ENCODE results near the gene NUDT3.

Gene NUDT3

DNA sequence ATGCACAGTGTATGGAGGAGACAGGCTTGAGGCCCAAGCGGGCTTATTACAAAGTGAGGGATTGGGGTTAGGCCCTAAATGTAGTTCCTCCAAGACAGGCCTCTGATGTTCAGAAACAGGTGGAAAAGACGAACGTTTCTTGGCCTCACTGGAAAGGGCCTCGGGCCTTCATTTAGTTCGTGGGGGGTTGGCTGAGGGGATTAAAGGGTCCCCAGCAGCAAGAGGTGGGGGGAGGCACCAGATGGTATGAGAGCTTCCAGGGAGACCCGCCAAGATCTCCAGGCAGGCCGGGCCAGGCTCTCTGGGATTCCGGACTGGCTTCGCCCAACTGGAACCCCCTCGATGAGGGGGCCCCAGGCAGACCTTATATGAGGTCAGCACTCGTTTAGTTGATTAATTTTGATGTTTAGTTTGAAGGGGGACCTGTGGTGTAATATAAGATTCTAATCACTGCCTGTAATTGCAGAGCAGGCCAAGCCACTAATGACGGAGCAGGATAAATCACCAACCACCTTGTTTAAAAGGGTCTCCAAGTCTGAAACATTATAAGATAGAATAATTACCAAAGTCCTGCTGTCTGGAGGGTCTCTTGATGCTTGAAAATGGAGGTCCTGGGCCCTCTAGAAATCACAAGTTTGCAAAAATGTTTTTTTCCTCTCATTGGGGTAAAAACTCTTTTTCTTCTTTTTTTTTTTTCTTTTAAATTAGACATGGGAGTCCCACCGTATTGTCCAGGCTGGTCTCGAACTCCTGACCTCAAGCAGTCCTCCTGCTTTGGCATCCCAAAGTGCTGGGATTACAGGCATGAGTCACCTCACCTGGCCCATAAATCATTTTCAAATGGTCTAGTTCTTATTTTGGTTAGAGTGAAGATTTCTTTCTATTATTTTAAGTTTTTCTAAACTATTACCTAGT, 153.6 kb downstream of the NUDT3 start:
- DNase-seq (ENCODE audit: low read depth in 2 of 2), result no peak

DNA sequence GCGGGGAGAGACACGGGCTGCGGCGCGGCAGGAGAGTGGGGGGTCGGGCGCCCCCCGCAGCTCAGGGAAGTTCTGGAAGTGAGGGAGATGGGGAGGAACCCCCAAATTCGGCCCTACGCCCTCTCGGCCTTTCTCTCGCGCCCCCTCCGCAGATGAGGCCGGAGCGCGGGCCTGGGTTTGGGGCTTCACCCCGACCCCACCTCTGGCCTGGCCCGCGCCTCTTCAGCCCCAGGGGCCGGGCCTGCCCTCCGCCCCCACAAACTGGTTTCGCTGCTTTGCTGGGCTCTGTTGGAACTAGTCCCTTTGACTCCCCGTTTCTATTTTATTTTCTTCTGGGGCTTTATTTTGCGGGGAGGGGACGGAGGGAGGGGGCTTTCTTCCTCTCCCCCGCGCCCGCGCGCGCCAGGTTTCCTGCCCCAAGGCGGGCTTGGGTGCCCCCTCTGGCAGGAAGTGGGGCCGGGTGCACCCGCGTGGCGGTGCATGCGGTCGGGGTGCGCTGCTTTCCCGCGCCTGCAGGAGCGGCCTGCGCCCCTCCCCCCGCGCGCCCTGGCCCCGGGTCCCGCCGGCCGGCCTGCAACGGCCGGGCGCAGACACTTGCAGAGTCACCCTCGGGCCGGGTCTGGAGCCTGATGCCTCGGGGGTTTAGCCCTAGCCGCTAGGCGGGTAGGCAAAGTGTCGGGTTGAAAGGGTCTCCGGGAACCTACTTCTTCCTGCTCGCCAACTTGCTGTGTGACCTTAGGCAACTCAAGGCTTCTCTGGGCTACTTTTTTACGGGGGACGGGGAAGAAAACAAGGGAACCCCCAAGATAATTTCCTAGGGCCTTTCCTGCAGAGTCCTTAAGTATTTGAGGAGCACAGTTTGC, 154.5 kb downstream of the NUDT3 start:
- DNase-seq (ENCODE audit: low read depth in 2 of 2), result peak in 1 of 2 donors; percentile 71

DNA sequence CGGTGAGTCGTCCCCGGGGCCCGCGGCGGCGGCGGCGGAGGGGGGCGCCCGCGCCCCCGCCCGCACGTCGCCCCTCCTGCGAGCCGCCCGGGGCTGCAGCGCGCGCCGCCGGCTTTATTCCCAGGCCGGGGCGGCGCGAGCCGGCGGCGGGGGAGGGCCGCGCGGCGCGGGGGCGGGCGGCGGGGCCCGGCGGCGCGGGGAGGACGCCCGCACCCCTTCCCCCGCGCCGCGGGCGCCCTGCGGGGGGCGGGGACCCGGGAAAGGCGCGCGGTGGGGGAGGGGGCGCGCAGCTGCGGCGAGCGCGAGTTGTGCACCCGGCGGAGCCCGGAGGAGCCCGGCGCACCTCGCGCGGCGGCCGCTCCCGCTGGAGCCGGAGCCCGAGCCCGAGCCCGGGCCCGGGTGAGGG, 155.2 kb downstream of the NUDT3 start:
- no peak for DNase-seq (ENCODE audit: low read depth in 2 of 2)

DNA sequence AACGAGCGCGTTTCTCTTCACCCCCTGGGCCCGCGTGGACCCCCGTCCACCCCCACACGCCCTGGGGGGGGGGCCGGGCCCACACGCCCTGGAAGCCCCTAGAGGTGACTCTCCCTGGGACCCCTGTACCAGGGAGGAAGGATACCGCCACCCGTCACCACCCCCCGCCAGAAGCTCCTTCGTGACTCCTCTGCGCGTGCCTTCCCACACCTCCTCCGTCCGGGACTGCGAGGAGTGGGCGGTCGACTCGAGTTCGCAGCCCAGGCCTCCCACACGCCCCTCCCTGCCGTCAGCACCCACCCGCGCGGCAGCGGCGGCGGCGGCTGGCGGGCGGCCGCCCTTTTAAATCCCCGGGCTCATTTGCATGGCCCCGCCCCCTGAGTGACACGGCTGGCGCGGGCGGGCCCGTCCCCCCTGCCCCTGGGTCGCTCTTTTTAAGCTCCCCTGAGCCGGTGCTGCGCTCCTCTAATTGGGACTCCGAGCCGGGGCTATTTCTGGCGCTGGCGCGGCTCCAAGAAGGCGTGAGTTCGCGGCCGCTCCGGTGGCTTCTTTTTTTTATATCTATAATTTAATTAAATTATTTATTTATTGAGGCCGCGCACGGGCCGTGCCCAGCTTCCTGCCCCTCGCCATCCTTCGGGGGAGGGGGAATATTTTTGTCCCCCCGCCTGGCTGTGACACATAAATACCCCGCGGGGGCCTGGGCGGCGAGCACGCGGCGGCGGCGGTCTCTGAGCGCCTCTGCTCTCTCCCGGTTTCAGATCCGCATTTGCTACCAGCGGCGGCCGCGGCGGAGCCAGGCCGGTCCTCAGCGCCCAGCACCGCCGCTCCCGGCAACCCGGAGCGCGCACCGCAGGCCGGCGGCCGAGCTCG, 155.8 kb downstream of the NUDT3 start, which contains the start of gene HMGA1:
TSS of gene HMGA1 (plus strand) at position 431 of the 873 bp plus-strand sequence. CDS start 3,908 bp downstream, outside the sequence.
- peak; percentile 81 to 82 for DNase-seq (ENCODE audit: low read depth in 2 of 2)

DNA sequence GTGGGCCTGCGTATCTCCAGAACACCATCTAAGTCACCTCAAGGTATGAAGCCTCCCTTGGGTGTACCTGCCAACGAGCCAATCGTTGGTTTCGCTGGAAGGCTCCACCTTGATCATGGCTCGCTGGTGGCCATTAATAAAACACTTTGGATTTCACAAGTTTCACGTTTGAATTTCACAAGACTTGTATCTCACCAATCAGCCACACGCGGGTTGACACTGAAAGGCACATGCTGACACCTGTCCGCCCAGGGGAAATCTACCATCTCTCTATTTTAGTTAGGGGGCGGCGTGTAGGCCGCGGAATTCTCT, 156.4 kb downstream of the NUDT3 start:
- DNase-seq (ENCODE audit: low read depth in 2 of 2), result no peak

DNA sequence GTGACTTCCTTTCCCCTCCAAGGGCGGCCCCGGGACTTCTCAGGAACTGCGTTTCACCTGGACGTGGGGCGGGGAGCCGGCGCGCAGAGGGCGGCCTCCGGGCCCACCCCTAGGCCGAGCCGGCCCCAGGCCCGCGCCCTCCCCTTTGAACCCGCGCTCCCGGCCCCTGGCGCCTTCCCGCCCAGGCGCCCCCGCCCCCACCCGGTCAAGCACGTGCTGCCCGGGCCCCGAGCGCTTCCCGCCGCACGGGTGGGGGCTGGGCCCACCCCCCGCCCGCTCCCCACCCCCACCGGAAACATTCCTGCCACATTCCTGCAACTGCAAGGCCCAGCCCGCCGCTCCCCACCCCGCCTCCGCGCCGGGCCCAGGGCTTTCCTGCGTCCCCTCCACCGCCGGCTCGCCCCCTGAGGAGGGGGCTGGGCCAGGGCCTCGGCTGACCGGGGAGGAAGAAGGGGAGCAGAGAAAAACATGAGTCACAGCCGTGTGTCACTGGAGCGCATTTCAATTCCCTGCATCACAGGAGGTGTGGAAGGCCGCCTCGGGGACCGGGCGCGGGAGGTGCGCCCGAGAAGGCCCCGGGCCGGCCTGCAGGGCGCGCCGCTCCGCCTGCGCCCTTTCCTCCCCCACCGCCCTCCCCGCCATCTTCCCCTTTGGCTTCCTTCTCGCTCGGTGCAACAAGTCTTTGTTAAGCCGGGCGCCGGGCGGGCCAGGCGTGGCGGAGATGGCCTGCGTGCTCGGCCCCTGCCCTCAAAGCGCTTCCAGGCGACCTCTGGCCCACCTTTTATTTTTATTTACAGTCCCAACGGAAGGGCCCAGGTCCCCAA, 156.9 kb downstream of the NUDT3 start:
- peak; percentile 62 to 63 for DNase-seq (ENCODE audit: low read depth in 2 of 2)

DNA sequence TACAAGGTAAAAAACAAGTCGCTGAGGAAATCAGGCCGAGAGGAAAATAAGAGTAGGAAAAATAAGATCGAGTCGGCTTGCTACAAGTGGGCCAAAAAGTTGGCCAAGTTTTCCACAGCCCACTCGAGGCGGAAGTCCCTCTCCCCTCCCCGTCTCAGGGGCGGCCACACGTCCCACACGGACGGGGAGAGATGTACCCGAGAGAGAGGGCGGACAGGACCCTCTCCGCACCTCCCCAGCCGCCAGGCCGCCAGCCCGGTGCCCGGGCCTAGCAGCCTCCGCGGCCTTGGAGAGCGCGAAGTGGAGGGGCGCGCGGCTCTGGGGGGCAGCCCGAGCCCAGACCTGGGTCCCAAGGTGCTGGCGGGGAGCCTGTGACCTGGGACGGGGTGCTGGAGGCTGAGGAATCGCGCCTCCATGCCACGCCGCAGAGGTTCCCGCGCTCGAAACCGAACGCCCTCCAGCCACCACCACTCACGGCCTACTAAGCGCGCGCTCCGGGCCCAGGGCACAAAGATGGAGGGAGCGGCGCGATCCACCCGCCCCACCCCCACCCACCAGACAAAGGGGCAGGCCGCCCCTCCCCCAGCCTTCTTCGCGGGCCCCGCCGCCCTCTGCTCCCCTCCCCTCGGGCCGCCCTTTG, 157.7 kb downstream of the NUDT3 start:
- no peak for DNase-seq (ENCODE audit: low read depth in 2 of 2)

DNA sequence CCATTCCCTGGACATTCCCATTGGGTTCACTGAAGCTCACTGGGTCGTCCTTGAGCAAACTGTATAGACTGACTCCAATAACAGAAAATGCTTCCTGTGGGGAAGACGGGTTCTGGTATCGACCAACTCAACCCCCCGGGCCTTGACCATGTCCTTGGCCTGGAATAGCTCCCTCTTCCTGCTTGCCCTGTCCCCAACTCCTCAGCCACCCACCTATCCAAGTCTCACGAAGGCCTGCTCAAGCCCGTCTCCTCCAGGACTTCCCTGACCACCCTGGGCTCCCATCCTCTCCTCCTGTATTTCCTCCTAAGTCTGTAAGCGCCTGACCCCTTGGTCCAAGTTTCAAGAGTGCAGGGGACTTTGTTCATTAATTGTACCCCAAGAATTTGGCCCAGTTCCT, 158.6 kb downstream of the NUDT3 start:
- no peak for DNase-seq (ENCODE audit: low read depth in 2 of 2)

DNA sequence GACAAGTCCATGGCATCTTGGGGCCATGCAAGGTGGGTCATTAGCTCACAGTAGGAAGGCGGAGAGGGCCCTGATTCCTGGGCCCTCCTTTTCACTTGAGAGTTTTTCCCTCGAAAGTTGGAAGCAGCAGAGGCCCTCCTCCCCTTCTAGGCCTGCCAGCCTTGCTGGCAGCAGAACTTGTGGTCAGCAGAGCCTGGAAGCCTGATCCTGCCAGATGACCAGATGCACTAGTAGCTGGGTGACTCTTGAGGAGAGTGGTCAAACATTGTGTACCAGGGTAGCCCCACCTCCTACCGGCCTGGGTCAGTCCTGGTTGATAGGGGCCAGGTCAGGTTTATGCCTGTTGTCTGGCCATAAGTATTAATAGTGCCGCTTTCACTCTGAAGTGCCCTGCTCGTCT, 159.6 kb downstream of the NUDT3 start:
- no peak for DNase-seq (ENCODE audit: low read depth in 2 of 2)

DNA sequence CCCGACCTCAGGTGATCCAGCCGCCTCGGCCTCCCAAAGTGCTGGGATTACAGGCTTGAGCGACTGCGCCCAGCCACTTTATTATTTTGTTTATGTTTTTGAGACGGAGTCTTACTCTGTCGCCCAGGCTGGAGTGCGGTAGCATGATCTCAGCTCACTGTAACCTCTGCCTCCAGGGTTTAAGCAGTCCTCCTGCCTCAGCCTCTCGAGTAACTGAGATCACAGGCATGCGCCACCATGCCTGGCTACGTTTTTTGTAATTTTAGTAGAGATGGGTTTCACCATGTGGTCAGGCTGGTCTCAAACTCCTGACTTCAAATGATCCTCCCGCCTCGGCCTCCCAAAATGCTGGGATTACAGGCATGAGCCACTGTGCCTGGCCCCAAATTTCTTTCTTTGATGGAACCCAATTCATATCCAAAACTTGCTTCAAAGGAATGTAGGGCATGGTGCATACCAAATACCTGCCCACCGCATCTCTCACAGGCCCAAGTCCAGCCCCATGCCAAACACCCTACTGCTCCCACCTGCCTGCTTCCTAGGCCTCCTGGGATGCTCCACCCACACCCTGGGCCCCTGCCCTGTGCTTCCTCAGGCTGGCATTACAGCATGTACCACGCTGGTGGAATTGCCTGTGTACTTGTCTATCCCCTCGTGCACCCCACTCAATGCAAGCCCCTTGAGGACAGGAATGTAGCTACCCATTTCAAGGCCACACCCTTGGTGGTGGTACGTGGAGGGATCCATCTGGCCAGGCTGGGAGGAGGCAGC, 160.7 kb downstream of the NUDT3 start:
- DNase-seq (ENCODE audit: low read depth in 2 of 2), result no peak

DNA sequence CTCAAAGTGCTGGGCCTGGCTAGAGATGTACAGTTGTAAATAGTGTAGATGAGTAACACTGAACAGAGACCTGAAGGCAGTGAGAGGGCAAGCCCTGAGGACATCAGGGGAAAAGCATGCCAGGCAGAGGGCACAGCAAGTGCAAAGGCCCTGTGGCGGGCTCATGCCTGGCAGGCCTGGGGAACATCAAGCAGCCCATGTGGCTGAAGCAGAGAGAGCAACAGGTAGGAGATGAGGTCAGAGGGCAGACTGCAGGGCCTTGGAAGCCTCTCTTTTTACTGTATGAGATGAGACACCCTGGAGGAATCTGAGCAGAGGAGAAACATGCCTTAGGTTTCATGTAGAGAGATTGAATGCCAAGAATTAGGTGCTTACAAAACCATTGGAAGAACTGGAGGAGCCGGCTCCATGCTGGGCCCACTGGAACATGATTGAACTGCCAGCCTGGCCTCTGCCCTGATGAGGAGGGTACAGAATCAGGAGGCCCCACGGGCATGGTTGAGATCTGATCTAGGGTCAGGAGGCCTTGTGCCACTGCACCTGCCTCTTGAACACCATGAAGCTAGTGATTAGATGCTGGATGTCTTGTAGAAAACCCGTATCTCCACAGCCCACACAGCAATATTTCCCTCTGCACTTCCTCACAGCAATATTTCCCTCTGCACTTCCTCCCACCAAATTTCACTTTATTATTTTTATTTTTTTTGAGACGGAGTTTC, 161.7 kb downstream of the NUDT3 start:
- DNase-seq (ENCODE audit: low read depth in 2 of 2), result no peak

DNA sequence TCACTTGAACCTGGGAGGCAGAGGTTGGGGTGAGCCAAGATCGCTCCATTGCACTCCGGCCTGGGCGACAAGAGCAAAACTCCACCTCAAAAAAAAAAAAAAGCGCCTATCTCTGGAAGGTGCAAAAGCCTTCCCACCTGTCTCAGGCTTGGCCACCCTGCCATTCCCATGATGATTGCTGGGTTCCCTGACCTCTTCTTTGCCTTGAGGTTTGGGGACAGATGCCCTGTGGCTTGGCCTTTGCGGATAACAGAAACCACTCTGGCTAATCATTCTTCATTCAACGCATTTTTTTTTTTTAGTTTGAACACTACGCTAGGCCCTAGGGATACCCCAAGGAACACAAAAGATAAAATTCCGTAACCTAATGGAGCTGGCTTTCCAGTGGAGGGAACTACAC, 162.6 kb downstream of the NUDT3 start:
- DNase-seq (ENCODE audit: low read depth in 2 of 2), result no peak
